Ishikawa (cell line): Measurements from ENCODE around the gene CRTAC1.

Experiments
- CEBPB ChIP-seq: IDR thresholded peaks from 2 replicates; pipeline ENCODE4 v1.6.1; 2012
- CREB1 ChIP-seq: IDR thresholded peaks from 2 replicates; pipeline ENCODE4 v1.6.1; 2012; ENCODE audit warnings: low read depth
- EGR1 ChIP-seq: IDR thresholded peaks from 2 replicates; pipeline ENCODE4 v1.6.1; 2012
- EP300 ChIP-seq: IDR thresholded peaks from 2 replicates; pipeline ENCODE4 v1.6.1; 2012; ENCODE audit warnings: borderline replicate concordance
- FOXM1 ChIP-seq: IDR thresholded peaks from 2 replicates; pipeline ENCODE4 v1.6.1; 2012; ENCODE audit warnings: low read depth, borderline replicate concordance
- MAX ChIP-seq: IDR thresholded peaks from 2 replicates; pipeline ENCODE4 v1.6.1; 2012
- NFIC ChIP-seq: IDR thresholded peaks from 2 replicates; pipeline ENCODE4 v1.6.1; 2012
- RAD21 ChIP-seq: IDR thresholded peaks from 2 replicates; pipeline ENCODE4 v1.6.1; 2012; ENCODE audit warnings: low read depth
- TAF1 ChIP-seq: IDR thresholded peaks from 2 replicates; pipeline ENCODE4 v1.6.1; 2012; ENCODE audit warnings: low read depth, mild to moderate bottlenecking
- TCF12 ChIP-seq: IDR thresholded peaks from 2 replicates; pipeline ENCODE4 v1.6.1; 2012; ENCODE audit warnings: low read depth
- TEAD4 ChIP-seq: IDR thresholded peaks from 2 replicates; pipeline ENCODE4 v1.6.1; 2012
- USF1 ChIP-seq: IDR thresholded peaks from 2 replicates; pipeline ENCODE4 v1.6.1; 2012
- YY1 ChIP-seq: IDR thresholded peaks from 2 replicates; pipeline ENCODE4 v1.6.1; 2012; ENCODE audit warnings: low read depth
- ZBTB7A ChIP-seq: IDR thresholded peaks from 2 replicates; pipeline ENCODE4 v1.6.1; 2012; ENCODE audit warnings: low read depth
- TF ChIP-seq, protein P1 (sequence below): IDR thresholded peaks from 2 replicates; pipeline ENCODE4 v1.6.1; 2012; ENCODE audit warnings: low read depth, mild to moderate bottlenecking

The CRTAC1 gene

DNA sequence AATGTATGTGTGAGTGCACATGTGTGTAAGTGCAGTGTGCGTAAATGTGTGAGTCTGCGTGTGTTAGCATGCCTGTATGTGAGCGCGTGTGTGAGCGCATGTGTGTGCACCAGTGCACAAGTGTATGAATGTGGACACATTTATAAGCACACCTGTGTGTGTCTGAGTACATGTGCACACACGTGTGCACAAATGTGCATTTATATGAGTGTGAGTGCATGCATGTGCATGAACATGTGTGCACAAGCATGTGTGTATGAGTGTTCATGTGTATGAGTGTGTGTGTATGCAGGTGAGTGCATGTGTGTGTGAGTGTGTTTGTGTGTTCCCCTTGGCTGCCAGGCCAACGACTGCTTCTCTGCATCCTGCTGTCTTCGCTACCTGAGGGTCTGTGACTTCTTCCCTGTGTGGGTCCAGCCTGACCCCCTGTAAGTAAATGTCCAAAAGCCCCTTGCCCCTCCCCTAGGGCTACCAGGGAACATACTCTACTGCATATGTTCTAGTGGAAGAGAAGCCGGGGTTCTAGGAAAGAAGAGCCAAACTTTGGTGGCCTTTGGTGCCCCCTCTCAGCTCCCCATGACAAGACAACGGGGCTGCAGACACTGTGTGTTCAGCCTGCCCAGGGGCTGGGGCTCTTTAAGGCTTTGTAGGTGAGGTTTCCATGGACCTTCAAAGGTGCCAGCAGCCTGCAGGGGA, 163.7 kb downstream of the CRTAC1 start:
- TF ChIP-seq TAF1 = no peak
- no peak for TF ChIP-seq FOXM1
- no peak for TF ChIP-seq YY1
- TF ChIP-seq CEBPB = no peak
- no peak for TF ChIP-seq EGR1
- TF ChIP-seq USF1 = no peak
- no peak for TF ChIP-seq RAD21
- no peak for TF ChIP-seq NFIC
- TF ChIP-seq, protein P1, sequence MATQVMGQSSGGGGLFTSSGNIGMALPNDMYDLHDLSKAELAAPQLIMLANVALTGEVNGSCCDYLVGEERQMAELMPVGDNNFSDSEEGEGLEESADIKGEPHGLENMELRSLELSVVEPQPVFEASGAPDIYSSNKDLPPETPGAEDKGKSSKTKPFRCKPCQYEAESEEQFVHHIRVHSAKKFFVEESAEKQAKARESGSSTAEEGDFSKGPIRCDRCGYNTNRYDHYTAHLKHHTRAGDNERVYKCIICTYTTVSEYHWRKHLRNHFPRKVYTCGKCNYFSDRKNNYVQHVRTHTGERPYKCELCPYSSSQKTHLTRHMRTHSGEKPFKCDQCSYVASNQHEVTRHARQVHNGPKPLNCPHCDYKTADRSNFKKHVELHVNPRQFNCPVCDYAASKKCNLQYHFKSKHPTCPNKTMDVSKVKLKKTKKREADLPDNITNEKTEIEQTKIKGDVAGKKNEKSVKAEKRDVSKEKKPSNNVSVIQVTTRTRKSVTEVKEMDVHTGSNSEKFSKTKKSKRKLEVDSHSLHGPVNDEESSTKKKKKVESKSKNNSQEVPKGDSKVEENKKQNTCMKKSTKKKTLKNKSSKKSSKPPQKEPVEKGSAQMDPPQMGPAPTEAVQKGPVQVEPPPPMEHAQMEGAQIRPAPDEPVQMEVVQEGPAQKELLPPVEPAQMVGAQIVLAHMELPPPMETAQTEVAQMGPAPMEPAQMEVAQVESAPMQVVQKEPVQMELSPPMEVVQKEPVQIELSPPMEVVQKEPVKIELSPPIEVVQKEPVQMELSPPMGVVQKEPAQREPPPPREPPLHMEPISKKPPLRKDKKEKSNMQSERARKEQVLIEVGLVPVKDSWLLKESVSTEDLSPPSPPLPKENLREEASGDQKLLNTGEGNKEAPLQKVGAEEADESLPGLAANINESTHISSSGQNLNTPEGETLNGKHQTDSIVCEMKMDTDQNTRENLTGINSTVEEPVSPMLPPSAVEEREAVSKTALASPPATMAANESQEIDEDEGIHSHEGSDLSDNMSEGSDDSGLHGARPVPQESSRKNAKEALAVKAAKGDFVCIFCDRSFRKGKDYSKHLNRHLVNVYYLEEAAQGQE = no peak
- TF ChIP-seq TCF12 = no peak
- no peak for TF ChIP-seq MAX
- TF ChIP-seq ZBTB7A = no peak
- no peak for TF ChIP-seq TEAD4
- TF ChIP-seq EP300 = no peak
- TF ChIP-seq CREB1 = no peak

GRCh38 chr10:97865488-97865887, 164.9 kb downstream of the CRTAC1 start:
- no peak for TF ChIP-seq TCF12
- TF ChIP-seq TEAD4 = no peak
- TF ChIP-seq RAD21 = no peak
- TF ChIP-seq FOXM1 = no peak
- TF ChIP-seq YY1 = no peak
- no peak for TF ChIP-seq TAF1
- TF ChIP-seq CREB1 = no peak
- TF ChIP-seq ZBTB7A = no peak
- no peak for TF ChIP-seq EGR1
- TF ChIP-seq NFIC = no peak
- TF ChIP-seq MAX = no peak
- no peak for TF ChIP-seq EP300
- no peak for TF ChIP-seq USF1
- TF ChIP-seq, protein P1 = no peak
- TF ChIP-seq CEBPB = no peak

DNA sequence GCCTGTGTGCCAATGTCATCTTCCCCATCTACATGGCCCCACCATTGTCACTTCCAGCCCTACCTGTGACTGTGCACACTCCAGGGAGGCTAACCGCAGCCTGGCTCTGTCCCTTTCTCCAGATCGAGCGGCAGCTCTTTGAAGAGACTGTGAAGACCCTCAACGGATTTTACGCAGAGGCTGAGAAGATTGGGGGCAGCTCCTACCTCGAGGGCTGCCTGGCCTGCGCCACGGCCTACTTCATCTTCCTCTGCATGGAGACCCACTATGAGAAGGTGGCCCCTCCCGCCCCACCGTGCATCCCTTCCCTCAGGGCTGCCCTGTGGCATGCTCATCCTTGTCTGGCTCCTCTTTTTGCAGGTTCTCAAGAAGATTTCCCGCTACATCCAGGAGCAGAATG, 166.6 kb downstream of the CRTAC1 start:
- TF ChIP-seq YY1 = no peak

DNA sequence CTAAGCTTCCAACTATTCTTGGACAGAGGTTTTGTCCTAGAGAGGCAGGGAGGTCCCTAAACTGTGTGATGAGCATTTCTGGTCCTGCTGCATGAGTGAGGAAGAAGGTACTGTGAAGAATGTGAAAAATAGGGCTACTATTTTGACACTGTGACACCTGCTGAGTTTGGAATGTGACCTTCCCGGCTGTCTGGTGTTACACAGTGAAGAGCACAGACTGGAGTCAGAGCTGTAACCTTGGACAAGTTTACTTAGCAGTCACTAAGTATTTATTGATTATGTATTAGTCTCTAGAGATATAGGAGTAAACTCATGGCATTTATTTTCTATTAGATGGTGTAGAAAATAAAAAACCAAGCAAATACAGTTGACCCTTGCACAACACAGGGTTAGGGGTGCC, 168.5 kb downstream of the CRTAC1 start:
- TF ChIP-seq TCF12 = 0 out of 2 replicates have a peak, but pooled peaks have one; percentile 32
- TF ChIP-seq TEAD4 = peak; percentile 98
- TF ChIP-seq FOXM1 = no peak
- TF ChIP-seq EGR1 = no peak
- no peak for TF ChIP-seq NFIC
- no peak for TF ChIP-seq EP300

- TF ChIP-seq CEBPB (no peak), RAD21 (no peak), CREB1 (no peak), NFIC (no peak), USF1 (no peak), TAF1 (no peak), EP300 (no peak), TEAD4 (no peak), TCF12 (no peak), FOXM1 (no peak), YY1 (no peak), EGR1 (no peak), ZBTB7A (no peak), MAX (no peak)
- TF ChIP-seq, protein P1 = no peak
Measured at GRCh38 chr10:97861097-97861750, 169.2 kb downstream of the CRTAC1 start.
